ENCODE results near the gene PIP5K1B.

GRCh38 chr9:68768619-68769018 lies 63.6 kb downstream of the PIP5K1B start:
- TF ChIP-seq, protein P1, sequence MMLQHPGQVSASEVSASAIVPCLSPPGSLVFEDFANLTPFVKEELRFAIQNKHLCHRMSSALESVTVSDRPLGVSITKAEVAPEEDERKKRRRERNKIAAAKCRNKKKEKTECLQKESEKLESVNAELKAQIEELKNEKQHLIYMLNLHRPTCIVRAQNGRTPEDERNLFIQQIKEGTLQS (CRISPR knock-in tag; IDR thresholded peaks at IDR 0.05): no peak
- TF ChIP-seq TGIF2 (CRISPR knock-in tag; IDR thresholded peaks at IDR 0.05) (no peak), ZSCAN25 (CRISPR knock-in tag; IDR thresholded peaks at IDR 0.05) (no peak), CEBPB (IDR thresholded peaks at IDR 0.05; ENCODE audit: borderline replicate concordance, low read depth, low read length) (no peak), ZBTB40 (IDR thresholded peaks at IDR 0.05) (no peak), ZBTB40 (CRISPR knock-in tag; IDR thresholded peaks at IDR 0.05) (no peak), ETV6 (CRISPR knock-in tag; conservative IDR thresholded peaks at IDR 0.05) (no peak), BRD4 (CRISPR knock-in tag; IDR thresholded peaks at IDR 0.05) (no peak), POLR2A (IDR thresholded peaks at IDR 0.05; ENCODE audit: insufficient read depth in 1 of 2, low read depth in 2 of 2, low read length in 2 of 2) (no peak), MAX (IDR thresholded peaks at IDR 0.05) (no peak), JUND (CRISPR knock-in tag; IDR thresholded peaks at IDR 0.05) (no peak), TCF7 (IDR thresholded peaks at IDR 0.05; ENCODE audit: low read depth) (no peak), ZNF160 (CRISPR knock-in tag; IDR thresholded peaks at IDR 0.05) (no peak)
- TF ChIP-seq, protein P2, sequence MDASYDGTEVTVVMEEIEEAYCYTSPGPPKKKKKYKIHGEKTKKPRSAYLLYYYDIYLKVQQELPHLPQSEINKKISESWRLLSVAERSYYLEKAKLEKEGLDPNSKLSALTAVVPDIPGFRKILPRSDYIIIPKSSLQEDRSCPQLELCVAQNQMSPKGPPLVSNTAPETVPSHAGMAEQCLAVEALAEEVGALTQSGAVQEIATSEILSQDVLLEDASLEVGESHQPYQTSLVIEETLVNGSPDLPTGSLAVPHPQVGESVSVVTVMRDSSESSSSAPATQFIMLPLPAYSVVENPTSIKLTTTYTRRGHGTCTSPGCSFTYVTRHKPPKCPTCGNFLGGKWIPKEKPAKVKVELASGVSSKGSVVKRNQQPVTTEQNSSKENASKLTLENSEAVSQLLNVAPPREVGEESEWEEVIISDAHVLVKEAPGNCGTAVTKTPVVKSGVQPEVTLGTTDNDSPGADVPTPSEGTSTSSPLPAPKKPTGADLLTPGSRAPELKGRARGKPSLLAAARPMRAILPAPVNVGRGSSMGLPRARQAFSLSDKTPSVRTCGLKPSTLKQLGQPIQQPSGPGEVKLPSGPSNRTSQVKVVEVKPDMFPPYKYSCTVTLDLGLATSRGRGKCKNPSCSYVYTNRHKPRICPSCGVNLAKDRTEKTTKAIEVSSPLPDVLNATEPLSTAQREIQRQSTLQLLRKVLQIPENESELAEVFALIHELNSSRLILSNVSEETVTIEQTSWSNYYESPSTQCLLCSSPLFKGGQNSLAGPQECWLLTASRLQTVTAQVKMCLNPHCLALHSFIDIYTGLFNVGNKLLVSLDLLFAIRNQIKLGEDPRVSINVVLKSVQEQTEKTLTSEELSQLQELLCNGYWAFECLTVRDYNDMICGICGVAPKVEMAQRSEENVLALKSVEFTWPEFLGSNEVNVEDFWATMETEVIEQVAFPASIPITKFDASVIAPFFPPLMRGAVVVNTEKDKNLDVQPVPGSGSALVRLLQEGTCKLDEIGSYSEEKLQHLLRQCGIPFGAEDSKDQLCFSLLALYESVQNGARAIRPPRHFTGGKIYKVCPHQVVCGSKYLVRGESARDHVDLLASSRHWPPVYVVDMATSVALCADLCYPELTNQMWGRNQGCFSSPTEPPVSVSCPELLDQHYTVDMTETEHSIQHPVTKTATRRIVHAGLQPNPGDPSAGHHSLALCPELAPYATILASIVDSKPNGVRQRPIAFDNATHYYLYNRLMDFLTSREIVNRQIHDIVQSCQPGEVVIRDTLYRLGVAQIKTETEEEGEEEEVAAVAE (CRISPR knock-in tag; IDR thresholded peaks at IDR 0.05; ENCODE audit: borderline replicate concordance): no peak
